Right forelimb (tissue), 1 donor: ENCODE measurements around the gene PHF2.

Experiments used
- DNase-seq: peaks from one replicate; pipeline ENCODE4 v3.0.0-alpha.2; 2018

The PHF2 gene

GRCh38 chr9:93634311-93635185 is 58.2 kb downstream of the PHF2 start:
- DNase-seq: no peak

GRCh38 chr9:93635186-93636107 is 59.1 kb downstream of the PHF2 start:
- DNase-seq: no peak

- no peak for DNase-seq
These were observed 59.8 kb downstream of the PHF2 start for GRCh38 chr9:93636172-93636661.

- no peak for DNase-seq
These were observed 60.3 kb downstream of the PHF2 start for GRCh38 chr9:93636667-93637066.

GRCh38 chr9:93637886-93638285 is 61.5 kb downstream of the PHF2 start:
- no peak for DNase-seq

GRCh38 chr9:93640027-93640426 is 63.6 kb downstream of the PHF2 start:
- no peak for DNase-seq

GRCh38 chr9:93642961-93643360 is 66.6 kb downstream of the PHF2 start:
- DNase-seq: peak; percentile 32

GRCh38 chr9:93644397-93645088 is 68.2 kb downstream of the PHF2 start:
- peak; percentile 50 for DNase-seq

GRCh38 chr9:93645149-93645889 is 68.9 kb downstream of the PHF2 start:
- DNase-seq: no peak

GRCh38 chr9:93645921-93646639 is 69.7 kb downstream of the PHF2 start:
- DNase-seq: peak; percentile 30

GRCh38 chr9:93646640-93647178 is 70.3 kb downstream of the PHF2 start:
- DNase-seq: peak; percentile 34

GRCh38 chr9:93648181-93648580 is 71.8 kb downstream of the PHF2 start:
- no peak for DNase-seq

- DNase-seq: no peak
These were observed 72.5 kb downstream of the PHF2 start for GRCh38 chr9:93648836-93649235.

- no peak for DNase-seq
These were observed 73.4 kb downstream of the PHF2 start for GRCh38 chr9:93649610-93650261.

- no peak for DNase-seq
These were observed 74.1 kb downstream of the PHF2 start for GRCh38 chr9:93650448-93650847.

- no peak for DNase-seq
These were observed 75.2 kb downstream of the PHF2 start for GRCh38 chr9:93651521-93651950.

GRCh38 chr9:93652604-93653592 is 76.5 kb downstream of the PHF2 start:
- DNase-seq: no peak

- DNase-seq: no peak
These were observed 77.4 kb downstream of the PHF2 start for GRCh38 chr9:93653760-93654159.

- DNase-seq: no peak
These were observed 78.1 kb downstream of the PHF2 start for GRCh38 chr9:93654351-93654961.
